Neural progenitor cell (in vitro differentiated cells): ENCODE measurements around the gene ACAD10. TPM values are rescaled to one million over a fixed set of nuclear protein-coding genes. Genes with fewer than 3 reads are reported as not detected.

Experiments
- DNase-seq: peaks from one replicate; pipeline ENCODE4 v3.0.0-alpha.2; 2016; ENCODE audit warnings: low spot score
- H2AFZ ChIP-seq: fragments of 200-600 bp; sonication (generic); replicated peaks from 2 replicates; pipeline ENCODE4 v1.6.1; 2016; ENCODE audit warnings: antibody characterized with exemption
- H3F3A ChIP-seq: fragments of 200-600 bp; sonication (generic); 2 replicates; pipeline ENCODE4 v1.6.1; 2016; ENCODE audit warnings: antibody characterized with exemption, low read depth
- H3K27ac ChIP-seq: fragments of 200-600 bp; sonication (generic); 2 replicates; pipeline ENCODE4 v1.5.1; 2016; ENCODE audit warnings: mild to moderate bottlenecking
- H3K27me3 ChIP-seq: fragments of 200-600 bp; sonication (generic); 2 replicates; pipeline ENCODE4 v1.6.1; 2016; ENCODE audit warnings: mild to moderate bottlenecking, moderate library complexity
- H3K36me3 ChIP-seq: fragments of 200-600 bp; sonication (generic); 2 replicates; pipeline ENCODE4 v1.5.1; 2016
- H3K4me1 ChIP-seq: fragments of 200-600 bp; sonication (generic); 2 replicates; pipeline ENCODE4 v1.6.1; 2016; ENCODE audit warnings: mixed run types
- H3K4me2 ChIP-seq: fragments of 200-600 bp; sonication (generic); 2 replicates; pipeline ENCODE4 v1.6.1; 2016
- H3K4me3 ChIP-seq: fragments of 200-600 bp; sonication (generic); 2 replicates; pipeline ENCODE4 v1.5.1; 2016
- H3K79me2 ChIP-seq: fragments of 200-600 bp; sonication (generic); 2 replicates; pipeline ENCODE4 v1.6.1; 2016; ENCODE audit warnings: low read depth
- H3K9ac ChIP-seq: fragments of 200-600 bp; sonication (generic); 2 replicates; pipeline ENCODE4 v1.6.1; 2016
- H3K9me3 ChIP-seq: fragments of 200-600 bp; sonication (generic); 2 replicates; pipeline ENCODE4 v1.5.1; 2016; ENCODE audit warnings: low read depth
- H4K20me1 ChIP-seq: fragments of 200-600 bp; sonication (generic); 2 replicates; pipeline ENCODE4 v1.6.1; 2016; ENCODE audit warnings: low read depth
- H3K27ac Mint-ChIP-seq: 3 replicates; pipeline ENCODE4 v1.8.0; 2021; ENCODE audit warnings: mixed read lengths
- H3K27me3 Mint-ChIP-seq: 2 replicates; pipeline ENCODE4 v1.8.0; 2022; ENCODE audit warnings: low read depth, mild to moderate bottlenecking, inconsistent platforms, moderate library complexity, mixed read lengths; ENCODE audit not compliant: insufficient read depth
- H3K36me3 Mint-ChIP-seq: 3 replicates; pipeline ENCODE4 v1.8.0; 2021; ENCODE audit warnings: mixed read lengths
- H3K4me1 Mint-ChIP-seq: 3 replicates; pipeline ENCODE4 v1.8.0; 2021; ENCODE audit warnings: mixed read lengths
- H3K4me3 Mint-ChIP-seq: 3 replicates; pipeline ENCODE4 v1.8.0; 2021; ENCODE audit warnings: mild to moderate bottlenecking, moderate library complexity, mixed read lengths
- H3K9me3 Mint-ChIP-seq: 3 replicates; pipeline ENCODE4 v1.8.0; 2020; ENCODE audit warnings: mixed read lengths
- CTCF ChIP-seq: fragments of 200-600 bp; sonication (generic); IDR thresholded peaks from 2 replicates; pipeline ENCODE4 v1.5.1; 2017; ENCODE audit warnings: antibody characterized with exemption, mild to moderate bottlenecking
- EZH2 ChIP-seq: fragments of 200-600 bp; sonication (generic); IDR thresholded peaks from 2 replicates; pipeline ENCODE4 v1.6.1; 2017; ENCODE audit warnings: antibody characterized with exemption, mild to moderate bottlenecking, moderate library complexity
- EZH2phosphoT487 ChIP-seq: fragments of 200-600 bp; sonication (generic); IDR thresholded peaks from 2 replicates; pipeline ENCODE4 v1.6.1; 2017; ENCODE audit warnings: antibody characterized with exemption
- total RNA-seq: library from RNA; depleted of rRNA; stranded (reverse); fragments of >200 nt; gene quantifications from 2 replicates; pipeline ENCODE4 v1.2.3, GENCODE V29; 2015; ENCODE audit warnings: low replicate concordance

The ACAD10 gene
- total RNA-seq, 1 donor from 2014 or later, result 13.8 TPM

GRCh38 chr12:111776836-111777344 is 91.0 kb downstream of the ACAD10 start:
- no peak overlapping the region for H2AFZ ChIP-seq
- Mint-ChIP-seq H3K9me3 (no peaks in the 10 kb centered on the region), H3K4me3 (no peak overlapping the region), H3K27ac (peak overlapping the region; percentile 53), H3K36me3 (peaks cover 22% of the 10 kb centered on the region), H3K4me1 (peaks cover 18% of the 10 kb centered on the region), H3K27me3 (no peaks in the 10 kb centered on the region)
- peaks cover 6% of the 10 kb centered on the region for H3F3A ChIP-seq
- H3K4me1 ChIP-seq, result peaks cover 8% of the 10 kb centered on the region
- peaks cover 26% of the 10 kb centered on the region for H4K20me1 ChIP-seq
- H3K4me3 ChIP-seq, result no peak overlapping the region
- no peak for TF ChIP-seq CTCF
- no peak for TF ChIP-seq EZH2
- TF ChIP-seq EZH2phosphoT487, result no peak
- no peaks in the 10 kb centered on the region for H3K27me3 ChIP-seq
- H3K79me2 ChIP-seq, result peaks cover 15% of the 10 kb centered on the region
- H3K9me3 ChIP-seq, result no peaks in the 10 kb centered on the region
- no peak overlapping the region for H3K9ac ChIP-seq
- no peak for DNase-seq
- H3K27ac ChIP-seq, result no peak overlapping the region
- no peak overlapping the region for H3K4me2 ChIP-seq
- H3K36me3 ChIP-seq, result no peaks in the 10 kb centered on the region

- Histone ChIP-seq H3K9me3 (no peaks in the 10 kb centered on the region), H3F3A (peaks cover 6% of the 10 kb centered on the region), H3K79me2 (peaks cover 15% of the 10 kb centered on the region), H3K4me3 (no peak overlapping the region), H3K4me1 (peaks cover 8% of the 10 kb centered on the region), H3K9ac (no peak overlapping the region), H2AFZ (no peak overlapping the region), H3K27ac (no peak overlapping the region), H3K36me3 (no peaks in the 10 kb centered on the region), H3K27me3 (no peaks in the 10 kb centered on the region), H3K4me2 (no peak overlapping the region), H4K20me1 (peaks cover 24% of the 10 kb centered on the region)
- Mint-ChIP-seq H3K4me1 (peaks cover 18% of the 10 kb centered on the region), H3K27ac (peak overlapping the region; percentile 53), H3K36me3 (peaks cover 25% of the 10 kb centered on the region), H3K9me3 (no peaks in the 10 kb centered on the region), H3K4me3 (no peak overlapping the region), H3K27me3 (no peaks in the 10 kb centered on the region)
- no peak for DNase-seq
- no peak for TF ChIP-seq EZH2
- no peak for TF ChIP-seq CTCF
- TF ChIP-seq EZH2phosphoT487, result no peak
Measured at GRCh38 chr12:111777345-111778045, 91.6 kb downstream of the ACAD10 start.

- H3K36me3 ChIP-seq, result peaks cover under 1% of the 10 kb centered on the region
- no peak overlapping the region for H3K9ac ChIP-seq
Measured at GRCh38 chr12:111780166-111780565, 94.3 kb downstream of the ACAD10 start.

More at GRCh38 chr12:111780166-111780565, 94.3 kb downstream of the ACAD10 start:
- Mint-ChIP-seq H3K4me1 (peaks cover 5% of the 10 kb centered on the region), H3K9me3 (no peaks in the 10 kb centered on the region), H3K27ac (no peak overlapping the region), H3K27me3 (no peaks in the 10 kb centered on the region), H3K4me3 (no peak overlapping the region), H3K36me3 (peaks cover 34% of the 10 kb centered on the region)
- no peak for TF ChIP-seq EZH2phosphoT487
- TF ChIP-seq EZH2, result no peak
- no peak for TF ChIP-seq CTCF
- H3F3A ChIP-seq, result no peaks in the 10 kb centered on the region
- H3K4me1 ChIP-seq, result no peaks in the 10 kb centered on the region
- no peak overlapping the region for H2AFZ ChIP-seq
- H3K4me3 ChIP-seq, result no peak overlapping the region
- H3K27me3 ChIP-seq, result no peaks in the 10 kb centered on the region
- no peak overlapping the region for H3K27ac ChIP-seq
- no peaks in the 10 kb centered on the region for H3K9me3 ChIP-seq
- H3K79me2 ChIP-seq, result peaks cover under 1% of the 10 kb centered on the region
- H3K4me2 ChIP-seq, result no peak overlapping the region
- H4K20me1 ChIP-seq, result peaks cover 3% of the 10 kb centered on the region
- DNase-seq, result no peak
